GM15510 (cell line): ENCODE results near the gene VDR.

Experiments used
- POLR2A ChIP-seq: IDR thresholded peaks from 3 replicates; pipeline ENCODE4 v1.6.1; 2011; ENCODE audit warnings: borderline replicate concordance; ENCODE audit not compliant: insufficient read length; ENCODE audit errors: extremely low read depth

VDR gene

DNA sequence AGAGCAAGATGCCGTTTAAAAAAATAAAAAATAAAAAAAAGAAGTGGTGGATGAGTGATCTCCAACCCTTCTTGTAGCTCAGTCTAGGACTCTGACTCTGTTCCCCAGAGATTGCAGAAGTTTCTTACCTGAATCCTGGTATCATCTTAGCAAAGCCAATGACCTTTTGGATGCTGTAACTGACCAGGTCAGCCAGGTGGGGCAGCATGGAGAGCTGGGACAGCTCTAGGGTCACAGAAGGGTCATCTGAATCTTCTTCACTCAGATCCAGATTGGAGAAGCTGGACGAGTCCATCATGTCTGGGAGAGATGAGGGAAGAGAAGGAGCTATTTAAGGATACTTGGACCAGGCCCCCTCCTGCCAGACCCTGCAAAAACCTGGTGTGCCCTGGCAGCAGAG is 49.3 kb downstream of the VDR start:
- TF ChIP-seq POLR2A, result no peak

DNA sequence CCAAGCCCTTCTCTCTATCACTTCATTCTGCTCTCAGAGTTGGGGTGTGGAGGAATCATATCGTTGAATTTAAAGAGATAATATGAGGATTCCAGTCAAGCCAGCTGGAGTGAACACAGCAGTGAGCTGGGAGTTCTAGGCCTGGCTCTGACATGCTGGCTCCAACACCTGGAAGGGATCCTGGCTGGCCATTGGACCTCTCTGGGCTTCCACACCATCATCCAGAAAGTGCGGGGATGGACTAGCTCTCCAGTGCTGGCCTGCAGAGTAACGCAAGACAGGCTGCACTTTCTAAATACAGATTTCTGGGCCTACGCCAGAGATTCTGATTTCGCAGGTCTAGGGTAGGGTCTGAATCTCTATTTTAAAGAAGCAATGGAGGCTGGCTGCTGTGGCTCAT is 50.3 kb downstream of the VDR start:
- TF ChIP-seq POLR2A, result no peak

DNA sequence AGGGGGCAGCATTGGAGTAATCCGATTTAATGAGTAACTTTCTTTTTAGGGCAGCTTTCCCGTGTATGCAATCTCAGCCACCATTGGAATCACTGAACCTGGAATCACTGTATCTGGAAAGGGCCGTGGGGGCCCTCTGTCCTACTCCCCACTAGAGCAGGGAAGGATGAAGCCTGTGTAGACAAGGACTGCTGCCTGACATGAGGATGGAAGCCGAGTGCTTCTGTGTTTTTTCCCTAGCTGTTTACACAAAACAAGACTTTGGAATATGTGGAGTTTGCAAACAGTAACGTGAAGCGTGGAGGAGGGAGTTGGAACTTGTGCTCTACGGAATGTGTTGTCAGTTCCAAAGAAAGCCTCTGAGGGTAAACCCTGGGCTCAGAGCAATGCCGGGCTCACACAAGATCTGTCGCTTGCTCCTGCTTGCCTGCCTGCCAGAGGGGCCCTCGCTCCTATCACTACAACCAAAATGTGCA is 52.7 kb downstream of the VDR start:
- no peak for TF ChIP-seq POLR2A

DNA sequence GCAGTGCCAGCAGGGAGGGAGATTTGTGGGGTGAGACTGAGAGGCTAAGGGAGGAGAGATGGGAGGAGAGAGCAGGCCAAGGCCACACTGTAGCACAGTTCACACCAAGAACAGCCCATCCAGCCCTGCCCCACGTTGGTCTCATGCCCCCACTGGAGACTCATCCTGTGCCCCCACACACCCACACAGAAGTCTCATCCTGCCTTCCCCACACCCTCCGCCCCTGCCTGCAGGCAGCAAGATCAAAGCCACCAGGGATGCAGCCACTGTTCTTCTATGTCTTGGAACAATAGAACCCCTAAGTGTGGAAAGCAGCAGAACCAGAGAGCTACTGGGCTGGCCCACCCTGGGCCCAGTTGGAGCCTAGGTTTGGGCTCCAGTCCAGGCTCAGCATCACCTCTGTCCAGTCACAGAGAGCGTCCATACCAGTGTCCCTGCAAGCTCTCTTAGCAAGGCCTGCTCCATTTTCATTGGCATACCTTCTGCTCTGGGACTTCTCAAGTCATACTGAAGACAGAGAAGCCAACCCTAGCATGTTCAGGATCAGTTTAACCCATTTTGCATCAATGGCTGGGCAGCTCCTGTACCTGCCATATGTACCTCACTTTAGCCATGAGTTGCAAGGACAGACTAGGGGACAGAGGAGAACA is 53.4 kb downstream of the VDR start:
- TF ChIP-seq POLR2A, result no peak

DNA sequence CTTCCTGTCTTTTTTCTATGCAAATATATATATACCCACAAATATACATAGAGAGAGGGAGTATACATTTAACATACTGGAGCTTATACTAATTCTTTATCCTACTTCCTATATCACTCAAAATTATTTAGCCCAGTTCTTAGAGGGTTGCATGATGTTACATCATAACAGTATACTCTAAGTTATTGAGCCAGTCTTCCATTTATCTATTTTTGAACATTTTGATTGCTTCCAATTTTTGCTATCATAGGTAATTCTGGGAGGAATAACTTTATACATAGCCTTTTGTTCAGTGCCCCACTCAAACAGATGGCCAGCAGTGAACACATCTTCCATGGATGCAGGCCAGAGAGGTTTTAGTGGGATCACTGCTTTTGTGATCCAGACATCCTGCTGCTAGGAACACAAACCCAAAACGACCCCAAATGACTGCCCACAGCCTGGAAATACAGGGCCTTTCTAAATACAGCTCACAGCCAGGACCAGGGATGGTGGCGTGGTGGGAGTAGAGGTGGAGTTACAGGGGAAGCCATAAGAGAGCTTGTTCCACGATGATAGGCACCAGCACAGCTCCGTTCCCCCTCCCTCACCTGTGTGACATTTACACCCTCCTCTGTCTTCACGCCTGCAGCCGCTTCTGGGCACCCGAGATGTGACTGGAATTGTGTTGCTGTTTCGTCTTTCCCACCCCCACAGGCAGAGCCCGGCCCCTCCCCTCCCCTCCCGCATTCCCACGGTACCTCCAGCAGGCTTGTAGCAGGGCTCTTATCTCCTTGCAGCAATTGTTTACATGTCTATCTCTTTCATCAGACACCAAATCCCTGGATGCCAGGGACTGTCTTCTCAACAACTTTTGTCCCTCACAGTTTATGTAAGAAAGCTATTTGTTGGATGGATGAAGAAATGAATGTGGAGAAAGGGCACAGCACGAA is 54.4 kb downstream of the VDR start:
- TF ChIP-seq POLR2A, result no peak

DNA sequence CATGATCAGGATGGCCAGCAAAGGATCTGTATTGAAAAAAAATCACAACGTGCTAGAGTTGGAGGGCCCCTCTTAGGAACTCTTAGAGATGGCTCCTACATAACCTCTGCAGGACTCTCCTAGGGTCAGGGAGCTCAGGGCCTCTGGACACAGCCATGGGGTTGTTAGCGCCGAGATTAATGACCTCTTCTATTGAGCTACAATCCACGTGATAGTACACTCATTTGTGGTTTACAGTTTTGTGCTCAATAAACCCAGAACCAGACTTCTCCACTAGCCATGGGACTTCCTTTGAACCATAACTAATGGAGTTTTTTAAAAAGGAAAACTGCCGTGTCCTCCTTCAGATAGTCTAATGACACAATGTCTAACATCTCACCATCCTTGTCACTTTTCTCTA is 55.5 kb downstream of the VDR start:
- TF ChIP-seq POLR2A, result no peak

DNA sequence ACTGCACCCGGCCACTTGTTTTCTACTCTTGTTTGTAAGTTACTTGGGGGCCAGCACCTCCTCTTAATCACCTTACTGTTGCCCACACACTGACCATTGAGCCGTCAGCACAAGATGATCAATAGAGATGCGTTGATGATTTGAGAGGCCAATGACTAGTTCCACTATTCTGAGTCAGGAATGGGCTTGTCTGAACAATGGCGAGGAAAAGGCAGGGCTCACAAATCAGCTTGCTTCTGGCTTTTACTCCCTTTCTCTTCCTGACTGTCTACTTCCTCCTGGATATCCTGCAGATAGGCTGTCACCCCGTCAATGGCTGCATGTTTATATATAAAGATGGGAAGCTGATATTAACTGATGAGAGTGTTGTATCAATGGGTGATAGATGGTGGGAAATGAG is 55.9 kb downstream of the VDR start:
- no peak for TF ChIP-seq POLR2A

DNA sequence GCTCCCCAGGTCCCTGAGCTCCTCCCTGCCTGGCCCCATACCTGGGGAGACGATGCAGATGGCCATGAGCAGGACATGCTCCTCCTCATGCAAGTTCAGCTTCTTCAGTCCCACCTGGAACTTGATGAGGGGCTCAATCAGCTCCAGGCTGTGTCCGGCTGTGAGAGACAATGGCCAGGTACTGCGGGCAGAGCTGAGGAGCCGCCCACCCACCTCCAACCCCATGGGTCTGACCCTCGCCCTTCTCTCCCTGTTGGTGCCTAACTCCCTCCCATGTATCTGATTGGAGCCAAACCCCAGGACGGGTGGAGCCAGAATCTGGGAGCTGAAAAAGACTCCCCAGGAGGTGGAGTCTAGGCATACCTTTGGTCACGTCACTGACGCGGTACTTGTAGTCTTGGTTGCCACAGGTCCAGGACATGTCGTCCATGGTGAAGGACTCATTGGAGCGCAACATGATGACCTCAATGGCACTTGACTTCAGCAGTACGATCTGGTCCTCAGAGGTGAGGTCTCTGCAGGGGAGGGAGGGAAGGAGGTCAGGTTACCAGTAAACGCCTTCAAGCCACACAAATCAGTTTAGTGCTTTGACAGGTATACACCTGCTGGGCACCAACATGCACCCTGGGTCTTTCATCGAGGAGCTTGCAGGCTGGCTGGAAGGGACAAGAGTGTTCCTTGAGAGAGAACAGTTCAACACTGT is 58.3 kb downstream of the VDR start:
- TF ChIP-seq POLR2A, result no peak

DNA sequence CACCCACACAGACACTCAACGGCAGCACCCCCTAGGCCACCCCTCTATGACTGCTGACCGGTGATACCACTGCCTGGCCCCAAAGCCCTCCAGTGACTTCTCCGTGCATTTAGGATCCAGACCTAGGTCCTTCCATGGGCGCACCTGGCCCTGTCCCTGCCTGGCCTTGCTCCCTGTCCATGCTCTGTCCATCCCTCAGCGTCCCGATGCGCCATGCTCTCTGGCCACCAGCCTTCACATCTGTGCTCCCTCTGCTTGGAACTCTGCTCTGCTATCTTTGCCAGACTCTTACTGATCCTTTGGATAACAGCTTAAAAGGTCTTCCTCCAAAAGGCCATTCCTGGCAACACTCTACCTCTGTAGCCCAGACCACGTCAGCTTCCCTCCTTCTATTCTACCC is 59.7 kb downstream of the VDR start:
- no peak for TF ChIP-seq POLR2A

DNA sequence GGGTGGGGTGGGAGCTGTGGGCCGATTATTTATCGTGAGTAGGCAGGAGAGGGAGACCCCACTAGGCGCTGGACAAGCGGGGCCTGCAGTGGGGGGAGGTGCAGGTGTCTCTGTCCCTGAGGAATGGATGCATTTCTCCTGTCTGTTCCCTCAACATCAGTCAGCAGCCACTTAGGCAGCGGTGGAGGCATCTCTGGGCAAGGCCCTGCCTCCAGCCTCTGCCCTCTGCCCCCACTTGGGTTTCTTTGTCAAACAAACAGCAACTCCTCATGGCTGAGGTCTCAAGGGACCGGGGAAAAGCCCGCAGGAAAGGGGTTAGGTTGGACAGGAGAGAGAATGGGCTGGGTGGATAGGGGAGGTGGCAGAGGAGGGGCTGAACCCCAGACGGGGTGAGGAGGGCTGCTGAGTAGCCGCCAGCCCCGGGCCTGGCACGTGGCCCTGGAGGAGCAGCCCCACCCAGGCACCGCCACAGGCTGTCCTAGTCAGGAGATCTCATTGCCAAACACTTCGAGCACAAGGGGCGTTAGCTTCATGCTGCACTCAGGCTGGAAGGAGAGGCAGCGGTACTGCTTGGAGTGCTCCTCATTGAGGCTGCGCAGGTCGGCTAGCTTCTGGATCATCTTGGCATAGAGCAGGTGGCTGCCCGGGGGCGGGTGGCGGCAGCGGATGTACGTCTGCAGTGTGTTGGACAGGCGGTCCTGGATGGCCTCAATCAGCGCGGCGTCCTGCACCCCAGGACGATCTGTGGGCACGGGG is 60.4 kb downstream of the VDR start:
- no peak for TF ChIP-seq POLR2A

DNA sequence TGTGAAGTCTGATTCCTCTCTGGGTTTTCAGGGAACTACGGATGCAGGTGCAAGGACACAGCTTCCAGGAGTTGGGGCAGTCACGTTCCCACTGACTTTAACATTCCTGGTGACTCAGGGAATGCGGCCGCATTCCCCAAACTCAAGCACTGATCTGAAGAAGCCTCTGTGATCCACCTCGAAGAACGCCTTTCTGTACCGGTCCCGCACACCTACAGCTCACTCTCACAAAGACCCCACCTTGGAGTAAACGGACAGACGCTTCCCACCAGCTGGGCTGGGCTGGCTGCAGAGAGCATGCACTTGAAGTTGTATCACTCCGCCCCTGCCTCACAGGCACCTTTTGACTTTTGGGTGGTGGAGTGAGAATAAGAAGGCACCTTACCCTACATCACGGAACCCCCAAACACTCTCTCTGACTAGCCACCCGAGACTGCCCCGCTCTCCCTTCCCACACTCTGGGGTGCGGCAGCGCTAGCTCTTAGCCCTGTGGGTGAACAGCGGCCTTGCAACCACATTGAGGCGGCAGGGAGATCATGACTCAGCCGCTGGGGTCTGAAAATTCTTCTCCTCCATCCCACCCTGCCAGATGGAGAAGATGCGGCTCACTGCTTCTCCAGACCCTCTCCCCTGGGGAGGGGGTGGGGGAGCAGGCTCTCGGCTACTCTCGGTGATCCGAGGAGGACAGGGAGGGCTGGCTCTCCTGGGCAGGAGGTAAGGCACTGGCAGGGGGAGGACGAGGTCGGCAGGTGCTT is 61.4 kb downstream of the VDR start:
- TF ChIP-seq POLR2A, result no peak

DNA sequence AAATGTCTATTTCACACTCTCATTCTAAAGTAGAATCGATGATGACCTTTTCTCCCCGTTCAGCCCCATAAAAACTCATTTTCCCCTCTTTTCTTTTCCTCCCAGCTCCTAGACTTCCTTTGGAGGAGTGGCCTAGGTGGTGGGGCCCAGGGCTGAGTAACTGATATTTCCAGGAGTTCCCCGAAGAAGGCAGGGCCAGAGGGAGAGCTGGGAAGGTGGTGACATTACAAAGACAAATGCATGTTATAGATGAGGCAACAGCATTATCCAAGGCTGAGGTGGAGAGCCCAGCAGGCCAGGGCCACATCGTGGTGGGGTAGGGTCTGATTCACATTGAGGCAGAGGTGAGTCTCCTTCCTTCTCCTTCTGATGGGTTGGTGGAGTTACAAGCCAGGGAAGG is 62.9 kb downstream of the VDR start:
- no peak for TF ChIP-seq POLR2A

DNA sequence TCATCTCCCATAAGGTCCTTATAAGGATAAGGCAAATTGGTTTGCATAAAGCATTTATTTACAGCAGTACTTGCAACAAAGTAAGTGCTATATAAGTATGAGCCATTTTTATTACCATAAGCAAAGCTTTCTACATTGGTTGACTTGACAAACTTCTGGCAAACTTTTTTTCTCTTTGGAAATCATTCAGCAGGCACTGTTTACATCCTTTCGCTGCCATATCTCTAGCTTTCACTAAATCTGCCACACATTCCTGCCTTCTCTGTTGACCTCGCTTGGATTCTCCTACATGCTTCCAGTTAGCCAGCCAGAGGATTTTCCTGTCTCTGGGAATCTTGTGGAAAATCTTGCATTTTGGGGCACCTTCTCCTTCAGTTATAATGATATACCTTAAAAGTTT is 63.3 kb downstream of the VDR start:
- TF ChIP-seq POLR2A, result no peak

DNA sequence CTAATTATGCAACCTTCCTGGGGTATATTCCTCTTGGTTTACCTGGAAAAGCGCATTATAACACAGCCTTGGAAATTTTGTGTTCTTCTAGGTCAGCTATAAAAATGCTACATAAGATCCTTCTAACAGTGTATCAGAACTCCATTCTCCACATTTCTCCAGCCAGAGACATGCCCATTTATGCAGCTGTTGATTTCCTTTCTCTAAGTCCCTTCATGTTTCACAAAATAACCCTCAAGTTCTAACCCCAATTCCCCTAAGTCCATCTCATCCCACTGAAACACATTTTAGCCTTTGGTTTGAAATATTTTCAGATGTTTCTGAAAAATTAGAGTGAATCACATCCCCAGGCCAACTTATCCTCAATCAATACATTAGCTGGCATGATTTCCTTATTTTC is 64.2 kb downstream of the VDR start:
- no peak for TF ChIP-seq POLR2A
